HEK293 (cell line): ENCODE measurements around the gene C8B.

Experiments used
- CTCF ChIA-PET: fragments of 350-600 bp; formaldehyde crosslinking; extraction: SDS; loops from one replicate; lab custom pipeline; 2021; ENCODE audit warnings: antibody characterized with exemption; lab: Yijun Ruan, JAX
- POLR2A ChIA-PET: fragments of 300-600 bp; formaldehyde crosslinking; extraction: SDS; loops from one replicate; lab custom pipeline; 2020; ENCODE audit warnings: antibody characterized with exemption, inconsistent platforms; lab: Yijun Ruan, JAX
- H3K27ac ChIP-seq: fragments of 200-500 bp; sonication (Bioruptor generic); 2 replicates; pipeline ENCODE4 v1.5.1; 2014; ENCODE audit warnings: low read depth, low read length, control low read depth, inconsistent platforms; ENCODE audit errors: extremely low read depth
- H3K36me3 ChIP-seq, 2 experiments: fragments of 200-500 bp in 1 of 2; sonication (Bioruptor generic) in 1 of 2; 1 replicate in 1 of 2; 2 replicates in 1 of 2; pipeline ENCODE4 v1.5.1; 2014 to 2017; ENCODE audit warnings: inconsistent platforms in 2 of 2, low read length in 2 of 2; ENCODE audit not compliant: control insufficient read depth in 2 of 2, insufficient read depth in 1 of 2
- H3K4me1 ChIP-seq: fragments of 200-500 bp; sonication (Bioruptor generic); 2 replicates; pipeline ENCODE4 v1.5.1; 2014; ENCODE audit warnings: mild to moderate bottlenecking, low read length, inconsistent platforms; ENCODE audit not compliant: control insufficient read depth, insufficient read depth
- H3K4me3 ChIP-seq: 2 replicates; pipeline ENCODE4 v1.5.1; 2011; ENCODE audit warnings: low read depth, mild to moderate bottlenecking, control low read depth, low read length, moderate library complexity
- H3K9me3 ChIP-seq: fragments of 200-500 bp; sonication (Bioruptor generic); 2 replicates; pipeline ENCODE4 v1.5.1; 2014; ENCODE audit warnings: low read depth, low read length, inconsistent platforms; ENCODE audit not compliant: control insufficient read depth, insufficient read depth
- BCL11A ChIP-seq: fragments of 450-650 bp; formaldehyde crosslinking; IDR thresholded peaks from 2 replicates; pipeline ENCODE4 v1.5.1; 2016; ENCODE audit warnings: low read depth, missing biosample characterization, missing genetic modification characterization
- BCL11B ChIP-seq: fragments of 450-650 bp; formaldehyde crosslinking; IDR thresholded peaks from 2 replicates; pipeline ENCODE4 v1.5.1; 2016; ENCODE audit warnings: low read depth, missing biosample characterization, missing genetic modification characterization
- GLI2 ChIP-seq: fragments of 450-650 bp; formaldehyde crosslinking; IDR thresholded peaks from 2 replicates; pipeline ENCODE4; 2017; ENCODE audit warnings: missing biosample characterization, missing genetic modification characterization, low read depth, borderline replicate concordance
- GLI4 ChIP-seq: fragments of 450-650 bp; formaldehyde crosslinking; IDR thresholded peaks from 2 replicates; pipeline ENCODE4 v1.5.1; 2016; ENCODE audit warnings: missing biosample characterization, missing genetic modification characterization
- IKZF3 ChIP-seq: fragments of 450-650 bp; IDR thresholded peaks from 2 replicates; pipeline ENCODE4 v1.5.0; 2018; ENCODE audit warnings: missing biosample characterization, mild to moderate bottlenecking, missing genetic modification characterization, moderate library complexity
- KLF16 ChIP-seq: fragments of 450-650 bp; formaldehyde crosslinking; IDR thresholded peaks from 2 replicates; pipeline ENCODE4 v1.5.1; 2017; ENCODE audit warnings: missing biosample characterization, missing genetic modification characterization
- SCRT1 ChIP-seq: fragments of 450-650 bp; formaldehyde crosslinking; IDR thresholded peaks from 2 replicates; pipeline ENCODE4 v1.5.1; 2016; ENCODE audit warnings: missing biosample characterization, missing genetic modification characterization, borderline replicate concordance
- ZFHX2 ChIP-seq: fragments of 450-650 bp; formaldehyde crosslinking; conservative IDR thresholded peaks from 2 replicates; pipeline ENCODE4 v1.5.1; 2016; ENCODE audit warnings: missing biosample characterization, missing genetic modification characterization
- ZNF112 ChIP-seq: fragments of 450-650 bp; formaldehyde crosslinking; IDR thresholded peaks from 2 replicates; pipeline ENCODE4 v1.5.0; 2017; ENCODE audit warnings: missing biosample characterization, missing genetic modification characterization
- ZNF19 ChIP-seq: fragments of 450-650 bp; formaldehyde crosslinking; IDR thresholded peaks from 2 replicates; pipeline ENCODE4; 2016; ENCODE audit warnings: missing biosample characterization, missing genetic modification characterization, low read depth
- ZNF23 ChIP-seq: fragments of 450-650 bp; formaldehyde crosslinking; IDR thresholded peaks from 2 replicates; pipeline ENCODE4 v1.5.1; 2016; ENCODE audit warnings: missing biosample characterization, missing genetic modification characterization, borderline replicate concordance
- ZNF24 ChIP-seq: fragments of 450-650 bp; formaldehyde crosslinking; IDR thresholded peaks from 2 replicates; pipeline ENCODE4 v1.5.1; 2016; ENCODE audit warnings: missing biosample characterization, missing genetic modification characterization
- ZNF341 ChIP-seq: fragments of 450-650 bp; formaldehyde crosslinking; IDR thresholded peaks from 2 replicates; pipeline ENCODE4; 2016; ENCODE audit warnings: low read depth, missing biosample characterization, missing genetic modification characterization
- ZNF549 ChIP-seq: fragments of 450-650 bp; IDR thresholded peaks from 2 replicates; pipeline ENCODE4 v1.5.1; 2018; ENCODE audit warnings: missing biosample characterization, missing genetic modification characterization, mild to moderate bottlenecking, inconsistent platforms, moderate library complexity
- ZNF555 ChIP-seq: fragments of 450-650 bp; formaldehyde crosslinking; conservative IDR thresholded peaks from 2 replicates; pipeline ENCODE4 v1.5.1; 2017; ENCODE audit warnings: missing biosample characterization, mild to moderate bottlenecking, missing genetic modification characterization, inconsistent platforms
- ZNF624 ChIP-seq: fragments of 450-650 bp; formaldehyde crosslinking; IDR thresholded peaks from 2 replicates; pipeline ENCODE4 v1.5.1; 2017; ENCODE audit warnings: missing biosample characterization, missing genetic modification characterization
- ZNF626 ChIP-seq: fragments of 450-650 bp; sonication (Bioruptor Pico); formaldehyde crosslinking; IDR thresholded peaks from 2 replicates; pipeline ENCODE4 v1.5.1; 2018; ENCODE audit warnings: missing biosample characterization, missing genetic modification characterization, inconsistent platforms
- ZNF658 ChIP-seq: fragments of 450-650 bp; formaldehyde crosslinking; IDR thresholded peaks from 2 replicates; pipeline ENCODE4; 2016; ENCODE audit warnings: missing biosample characterization, missing genetic modification characterization
- ZNF768 ChIP-seq: fragments of 450-650 bp; formaldehyde crosslinking; IDR thresholded peaks from 2 replicates; pipeline ENCODE4 v1.5.1; 2018; ENCODE audit warnings: missing biosample characterization, mild to moderate bottlenecking, missing genetic modification characterization
- ZNF776 ChIP-seq: fragments of 450-650 bp; formaldehyde crosslinking; IDR thresholded peaks from 2 replicates; pipeline ENCODE4 v1.5.0; 2017; ENCODE audit warnings: missing biosample characterization, missing genetic modification characterization, borderline replicate concordance
- ZXDB ChIP-seq: fragments of 450-650 bp; formaldehyde crosslinking; IDR thresholded peaks from 2 replicates; pipeline ENCODE4 v1.5.1; 2016; ENCODE audit warnings: missing biosample characterization, missing genetic modification characterization
- TF ChIP-seq, protein P1 (sequence below): fragments of 450-650 bp; formaldehyde crosslinking; IDR thresholded peaks from 2 replicates; pipeline ENCODE4 v1.5.1; 2016; ENCODE audit warnings: missing biosample characterization, missing genetic modification characterization
- TF ChIP-seq, protein P2 (sequence below): fragments of 450-650 bp; formaldehyde crosslinking; IDR thresholded peaks from 2 replicates; pipeline ENCODE4 v1.5.1; 2016; ENCODE audit warnings: missing biosample characterization, missing genetic modification characterization
- TF ChIP-seq, protein P3 (sequence below): fragments of 450-650 bp; formaldehyde crosslinking; IDR thresholded peaks from 2 replicates; pipeline ENCODE4 v1.5.1; 2016; ENCODE audit warnings: missing biosample characterization, missing genetic modification characterization

C8B gene

DNA sequence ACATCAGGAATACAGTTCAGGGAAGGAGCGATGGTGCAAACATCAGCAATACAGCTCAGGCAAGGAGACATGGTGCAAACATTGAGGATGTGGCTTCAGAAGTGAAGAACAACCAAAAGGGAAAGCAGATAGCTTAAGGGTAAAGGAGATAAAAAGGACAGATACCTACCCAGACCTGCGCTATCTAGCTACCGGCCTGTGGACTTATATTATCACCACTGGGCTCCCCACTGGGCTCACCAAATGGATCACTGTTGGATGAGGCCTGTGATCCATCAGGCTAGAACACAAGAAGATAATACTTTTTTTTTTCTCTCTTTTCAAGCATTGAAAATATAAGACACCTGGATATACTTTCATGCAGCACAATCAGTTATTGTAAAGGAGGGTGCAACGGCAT, 44.7 kb upstream of the C8B start:
- ChIA-PET CTCF (interaction anchor here (1.8 kb wide), 1 partner anchor 8 kb away, joined by 5 read pairs; no protein-coding TSS in a partner anchor), POLR2A (no interaction called here)
- no peak for TF ChIP-seq ZFHX2 (tag by site-specific recombination)
- TF ChIP-seq, protein P1, sequence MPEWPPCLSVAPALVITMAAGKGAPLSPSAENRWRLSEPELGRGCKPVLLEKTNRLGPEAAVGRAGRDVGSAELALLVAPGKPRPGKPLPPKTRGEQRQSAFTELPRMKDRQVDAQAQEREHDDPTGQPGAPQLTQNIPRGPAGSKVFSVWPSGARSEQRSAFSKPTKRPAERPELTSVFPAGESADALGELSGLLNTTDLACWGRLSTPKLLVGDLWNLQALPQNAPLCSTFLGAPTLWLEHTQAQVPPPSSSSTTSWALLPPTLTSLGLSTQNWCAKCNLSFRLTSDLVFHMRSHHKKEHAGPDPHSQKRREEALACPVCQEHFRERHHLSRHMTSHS (tag by site-specific recombination), result no peak
- no peak for TF ChIP-seq IKZF3 (tag by site-specific recombination)
- TF ChIP-seq ZNF555 (tag by site-specific recombination), result no peak
- TF ChIP-seq ZNF549 (tag by site-specific recombination), result no peak
- no peak for TF ChIP-seq ZNF768 (tag by site-specific recombination)
- TF ChIP-seq GLI2 (tag by site-specific recombination), result no peak
- TF ChIP-seq ZNF19 (tag by site-specific recombination), result no peak
- TF ChIP-seq GLI4 (tag by site-specific recombination), result no peak
- no peak for TF ChIP-seq ZNF658 (tag by site-specific recombination)
- TF ChIP-seq, protein P2, sequence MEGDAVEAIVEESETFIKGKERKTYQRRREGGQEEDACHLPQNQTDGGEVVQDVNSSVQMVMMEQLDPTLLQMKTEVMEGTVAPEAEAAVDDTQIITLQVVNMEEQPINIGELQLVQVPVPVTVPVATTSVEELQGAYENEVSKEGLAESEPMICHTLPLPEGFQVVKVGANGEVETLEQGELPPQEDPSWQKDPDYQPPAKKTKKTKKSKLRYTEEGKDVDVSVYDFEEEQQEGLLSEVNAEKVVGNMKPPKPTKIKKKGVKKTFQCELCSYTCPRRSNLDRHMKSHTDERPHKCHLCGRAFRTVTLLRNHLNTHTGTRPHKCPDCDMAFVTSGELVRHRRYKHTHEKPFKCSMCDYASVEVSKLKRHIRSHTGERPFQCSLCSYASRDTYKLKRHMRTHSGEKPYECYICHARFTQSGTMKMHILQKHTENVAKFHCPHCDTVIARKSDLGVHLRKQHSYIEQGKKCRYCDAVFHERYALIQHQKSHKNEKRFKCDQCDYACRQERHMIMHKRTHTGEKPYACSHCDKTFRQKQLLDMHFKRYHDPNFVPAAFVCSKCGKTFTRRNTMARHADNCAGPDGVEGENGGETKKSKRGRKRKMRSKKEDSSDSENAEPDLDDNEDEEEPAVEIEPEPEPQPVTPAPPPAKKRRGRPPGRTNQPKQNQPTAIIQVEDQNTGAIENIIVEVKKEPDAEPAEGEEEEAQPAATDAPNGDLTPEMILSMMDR (tag by site-specific recombination), result no peak
- no peak for TF ChIP-seq ZNF626
- TF ChIP-seq BCL11A (tag by site-specific recombination), result no peak
- no peak for TF ChIP-seq ZNF624 (tag by site-specific recombination)
- TF ChIP-seq, protein P3, sequence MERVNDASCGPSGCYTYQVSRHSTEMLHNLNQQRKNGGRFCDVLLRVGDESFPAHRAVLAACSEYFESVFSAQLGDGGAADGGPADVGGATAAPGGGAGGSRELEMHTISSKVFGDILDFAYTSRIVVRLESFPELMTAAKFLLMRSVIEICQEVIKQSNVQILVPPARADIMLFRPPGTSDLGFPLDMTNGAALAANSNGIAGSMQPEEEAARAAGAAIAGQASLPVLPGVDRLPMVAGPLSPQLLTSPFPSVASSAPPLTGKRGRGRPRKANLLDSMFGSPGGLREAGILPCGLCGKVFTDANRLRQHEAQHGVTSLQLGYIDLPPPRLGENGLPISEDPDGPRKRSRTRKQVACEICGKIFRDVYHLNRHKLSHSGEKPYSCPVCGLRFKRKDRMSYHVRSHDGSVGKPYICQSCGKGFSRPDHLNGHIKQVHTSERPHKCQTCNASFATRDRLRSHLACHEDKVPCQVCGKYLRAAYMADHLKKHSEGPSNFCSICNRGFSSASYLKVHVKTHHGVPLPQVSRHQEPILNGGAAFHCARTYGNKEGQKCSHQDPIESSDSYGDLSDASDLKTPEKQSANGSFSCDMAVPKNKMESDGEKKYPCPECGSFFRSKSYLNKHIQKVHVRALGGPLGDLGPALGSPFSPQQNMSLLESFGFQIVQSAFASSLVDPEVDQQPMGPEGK (tag by site-specific recombination), result no peak
- no peak for TF ChIP-seq KLF16 (tag by site-specific recombination)
- no peak for TF ChIP-seq ZNF24
- Histone ChIP-seq H3K4me1 (no peaks in the 10 kb centered on the region), H3K36me3 (no peaks in the 10 kb centered on the region), H3K9me3 (no peaks in the 10 kb centered on the region), H3K27ac (no peak overlapping the region), H3K4me3 (no peak overlapping the region)

DNA sequence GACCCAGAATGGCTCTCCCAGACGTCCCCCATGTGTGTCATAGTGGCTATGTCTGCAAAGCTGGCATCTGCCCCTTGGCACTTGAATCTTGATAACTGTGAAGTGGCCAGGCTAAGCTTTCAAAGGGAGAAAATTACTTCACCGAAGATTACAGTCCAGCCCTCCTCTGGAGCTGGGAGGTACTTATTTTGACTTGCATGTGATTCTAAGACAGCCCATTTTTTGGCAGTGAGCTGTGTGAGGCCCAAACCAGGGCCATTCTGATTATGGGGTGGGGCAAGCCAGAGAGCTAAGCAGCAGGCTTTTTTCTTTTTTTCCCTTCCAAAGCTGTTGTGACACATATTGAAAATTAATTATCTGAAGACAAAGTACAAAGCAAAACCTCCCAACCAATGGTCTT, 42.1 kb upstream of the C8B start:
- H3K9me3 ChIP-seq, result no peaks in the 10 kb centered on the region
- POLR2A ChIA-PET, result no interaction called here
- no peak overlapping the region for H3K27ac ChIP-seq
- TF ChIP-seq SCRT1 (tag by site-specific recombination), result no peak
- TF ChIP-seq BCL11B, result no peak
- TF ChIP-seq ZNF23 (tag by site-specific recombination), result no peak
- no peak for TF ChIP-seq ZNF112
- TF ChIP-seq ZNF776, result no peak
- no peak for TF ChIP-seq ZXDB (tag by site-specific recombination)
- TF ChIP-seq ZNF341 (tag by site-specific recombination), result no peak
- no peaks in the 10 kb centered on the region for H3K4me1 ChIP-seq
- CTCF ChIA-PET, result interaction anchor here (1.1 to 1.9 kb wide), 2 partner anchors 10 to 169 kb away, joined by 4 to 10 read pairs; no protein-coding TSS in a partner anchor
- H3K36me3 ChIP-seq, result no peaks in the 10 kb centered on the region
- no peak overlapping the region for H3K4me3 ChIP-seq
